Limb (tissue), 2 donors: ENCODE results near the gene TBCCD1.
"Not testable (repeated sequence)": the region's sequence is repeated elsewhere in the genome, so short reads cannot be mapped to it uniquely, and the experiment has no call there.

Experiments
- DNase-seq, 2 donors: peaks; one replicate each; pipeline ENCODE4 v3.0.0-alpha.2; 2016; ENCODE audit errors: extremely low spot score in 2 of 2

Gene TBCCD1

GRCh38 chr3:186552408-186553031 lies 14.6 kb downstream of the TBCCD1 start:
- no peak for DNase-seq

- DNase-seq = no peak
Observed at GRCh38 chr3:186551387-186551786, 15.8 kb downstream of the TBCCD1 start.

- DNase-seq = no peak
Observed at GRCh38 chr3:186549497-186549896, 17.6 kb downstream of the TBCCD1 start.

- DNase-seq = no peak
Observed at GRCh38 chr3:186544281-186544680, 22.9 kb downstream of the TBCCD1 start, which contains the start of gene CRYGS. TSS of gene CRYGS (minus strand) at chr3:186544380. CDS start at chr3:186544326, 54 bp downstream.

- no peak for DNase-seq
Observed at GRCh38 chr3:186540835-186541226, 26.3 kb downstream of the TBCCD1 start.

GRCh38 chr3:186540221-186540834 lies 26.8 kb downstream of the TBCCD1 start:
- DNase-seq = peak; percentile 56 to 76

- no peak for DNase-seq
Observed at GRCh38 chr3:186538779-186539178, 28.4 kb downstream of the TBCCD1 start.

GRCh38 chr3:186536883-186537844 lies 30.0 kb downstream of the TBCCD1 start:
- no peak for DNase-seq

GRCh38 chr3:186534113-186534669 lies 32.9 kb downstream of the TBCCD1 start:
- no peak for DNase-seq

GRCh38 chr3:186532598-186533072 lies 34.5 kb downstream of the TBCCD1 start:
- no peak for DNase-seq

- not testable (repeated sequence) for DNase-seq
Observed at GRCh38 chr3:186531694-186532093, 35.4 kb downstream of the TBCCD1 start.

- no peak for DNase-seq
Observed at GRCh38 chr3:186530415-186530814, 36.7 kb downstream of the TBCCD1 start.

- DNase-seq = no peak
Observed at GRCh38 chr3:186529201-186529999, 37.7 kb downstream of the TBCCD1 start.

GRCh38 chr3:186526256-186526606 lies 40.9 kb downstream of the TBCCD1 start:
- DNase-seq = no peak

GRCh38 chr3:186525369-186526255 lies 41.5 kb downstream of the TBCCD1 start:
- DNase-seq = no peak

GRCh38 chr3:186524616-186525015 lies 42.5 kb downstream of the TBCCD1 start:
- no peak for DNase-seq

- DNase-seq = no peak
Observed at GRCh38 chr3:186523434-186523833, 43.7 kb downstream of the TBCCD1 start.

GRCh38 chr3:186523022-186523421 lies 44.1 kb downstream of the TBCCD1 start:
- DNase-seq = no peak

- DNase-seq = no peak
Observed at GRCh38 chr3:186520957-186521842, 45.9 kb downstream of the TBCCD1 start.
